Smooth muscle cell (in vitro differentiated cells): ENCODE measurements around the gene CASKIN2. TPM values are rescaled to one million over a fixed set of nuclear protein-coding genes. Genes with fewer than 3 reads are reported as not detected.

Experiments
- DNase-seq: peaks from one replicate; lab custom pipeline; 2025; ENCODE audit not compliant: unreplicated experiment; lab: John Stamatoyannopoulos, UW
- H2AFZ ChIP-seq: fragments of 200-600 bp; sonication (generic); 2 replicates; pipeline ENCODE4 v1.6.0; 2016; ENCODE audit warnings: antibody characterized with exemption, low read depth, mild to moderate bottlenecking
- H3F3A ChIP-seq: fragments of 200-600 bp; sonication (generic); 2 replicates; pipeline ENCODE4 v1.6.0; 2017; ENCODE audit warnings: antibody characterized with exemption, low read depth
- H3K27ac ChIP-seq: fragments of 200-600 bp; sonication (generic); 2 replicates; pipeline ENCODE4 v1.5.1; 2016; ENCODE audit warnings: low read depth, mild to moderate bottlenecking
- H3K27me3 ChIP-seq: fragments of 200-600 bp; sonication (generic); 2 replicates; pipeline ENCODE4 v1.6.1; 2016; ENCODE audit warnings: low read depth, mild to moderate bottlenecking
- H3K36me3 ChIP-seq: fragments of 200-600 bp; sonication (generic); 2 replicates; pipeline ENCODE4 v1.5.1; 2016; ENCODE audit warnings: low read depth
- H3K4me1 ChIP-seq: fragments of 200-600 bp; sonication (generic); 2 replicates; pipeline ENCODE4 v1.5.1; 2016; ENCODE audit warnings: low read depth
- H3K4me2 ChIP-seq: fragments of 200-600 bp; sonication (generic); 2 replicates; pipeline ENCODE4 v1.6.0; 2016; ENCODE audit warnings: mild to moderate bottlenecking
- H3K4me3 ChIP-seq: fragments of 200-600 bp; sonication (generic); 2 replicates; pipeline ENCODE4 v1.5.1; 2016; ENCODE audit warnings: mild to moderate bottlenecking
- H3K79me2 ChIP-seq: fragments of 200-600 bp; sonication (generic); 2 replicates; pipeline ENCODE4 v1.6.0; 2016; ENCODE audit warnings: low read depth, mild to moderate bottlenecking
- H3K9ac ChIP-seq: fragments of 200-600 bp; sonication (generic); 2 replicates; pipeline ENCODE4 v1.6.0; 2016; ENCODE audit warnings: low read depth
- H3K9me3 ChIP-seq: fragments of 200-600 bp; sonication (generic); replicated peaks from 2 replicates; pipeline ENCODE4 v1.5.1; 2016; ENCODE audit warnings: low read depth
- H4K20me1 ChIP-seq: fragments of 200-600 bp; sonication (generic); 2 replicates; pipeline ENCODE4 v1.6.0; 2016; ENCODE audit warnings: low read depth
- WGBS: methylation state at CpG from one replicate; pipeline ENCODE4 v1.1.7; 2016; ENCODE audit warnings: low lambda C conversion rate; 5-methylcytosine and 5-hydroxymethylcytosine counted together
- polyA plus RNA-seq: library from polyadenylated mRNA; unstranded; fragments of >200 nt; fragmentation: Nextera tagmentation; extraction: Ambion mirVana; gene quantifications from 2 replicates; pipeline ENCODE4 v1.2.1, GENCODE V29; 2016
- total RNA-seq: library from RNA; depleted of rRNA; stranded (reverse); fragments of >200 nt; gene quantifications from 2 replicates; pipeline ENCODE4 v1.2.3, GENCODE V29; 2014
- TF ChIP-seq, protein P1 (sequence below): fragments of 200-600 bp; sonication (generic); IDR thresholded peaks from 2 replicates; pipeline ENCODE4 v1.5.1; 2017; ENCODE audit warnings: borderline replicate concordance, mild to moderate bottlenecking, antibody characterized with exemption; ENCODE audit not compliant: insufficient read depth, poor library complexity, severe bottlenecking

The CASKIN2 gene
- total and polyA plus RNA-seq, 2 experiments from 2014 or later, result 2.6 to 8.0 TPM

GRCh38 chr17:75511610-75512575, 3.4 kb downstream of the CASKIN2 start:
- Histone ChIP-seq H3K9ac (no peak overlapping the region), H3F3A (no peaks in the 10 kb centered on the region), H3K4me3 (no peak overlapping the region), H4K20me1 (peaks cover 71% of the 10 kb centered on the region), H3K4me2 (no peak overlapping the region), H3K79me2 (peaks cover 15% of the 10 kb centered on the region), H2AFZ (no peak overlapping the region), H3K36me3 (no peaks in the 10 kb centered on the region), H3K27ac (no peak overlapping the region), H3K9me3 (no peaks in the 10 kb centered on the region), H3K27me3 (no peaks in the 10 kb centered on the region), H3K4me1 (peaks cover 10% of the 10 kb centered on the region)
- 84% methylated on average over 13 of the region's 13 CpGs for WGBS
- TF ChIP-seq, protein P1, sequence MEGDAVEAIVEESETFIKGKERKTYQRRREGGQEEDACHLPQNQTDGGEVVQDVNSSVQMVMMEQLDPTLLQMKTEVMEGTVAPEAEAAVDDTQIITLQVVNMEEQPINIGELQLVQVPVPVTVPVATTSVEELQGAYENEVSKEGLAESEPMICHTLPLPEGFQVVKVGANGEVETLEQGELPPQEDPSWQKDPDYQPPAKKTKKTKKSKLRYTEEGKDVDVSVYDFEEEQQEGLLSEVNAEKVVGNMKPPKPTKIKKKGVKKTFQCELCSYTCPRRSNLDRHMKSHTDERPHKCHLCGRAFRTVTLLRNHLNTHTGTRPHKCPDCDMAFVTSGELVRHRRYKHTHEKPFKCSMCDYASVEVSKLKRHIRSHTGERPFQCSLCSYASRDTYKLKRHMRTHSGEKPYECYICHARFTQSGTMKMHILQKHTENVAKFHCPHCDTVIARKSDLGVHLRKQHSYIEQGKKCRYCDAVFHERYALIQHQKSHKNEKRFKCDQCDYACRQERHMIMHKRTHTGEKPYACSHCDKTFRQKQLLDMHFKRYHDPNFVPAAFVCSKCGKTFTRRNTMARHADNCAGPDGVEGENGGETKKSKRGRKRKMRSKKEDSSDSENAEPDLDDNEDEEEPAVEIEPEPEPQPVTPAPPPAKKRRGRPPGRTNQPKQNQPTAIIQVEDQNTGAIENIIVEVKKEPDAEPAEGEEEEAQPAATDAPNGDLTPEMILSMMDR, result no peak
- no peak for DNase-seq

DNA sequence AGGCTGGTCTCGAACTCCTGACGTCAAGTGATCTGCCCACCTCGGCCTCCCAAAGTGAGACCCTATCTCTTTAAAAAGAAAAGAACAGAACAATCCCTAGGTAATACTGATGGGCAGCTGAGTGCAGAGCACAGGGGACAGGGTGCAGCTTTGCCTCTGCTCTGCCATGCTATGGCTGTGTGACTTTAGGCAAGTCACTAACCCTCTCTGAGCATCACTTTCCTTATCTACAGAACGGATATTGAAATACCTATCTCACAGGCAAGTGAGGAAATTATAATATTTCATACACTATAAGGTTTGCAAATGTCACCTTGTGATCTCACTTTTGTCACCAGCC, 4.1 kb downstream of the CASKIN2 start:
- H3K36me3 ChIP-seq, result no peaks in the 10 kb centered on the region
- no peaks in the 10 kb centered on the region for H3K9me3 ChIP-seq
- TF ChIP-seq, protein P1, result no peak
- peaks cover 71% of the 10 kb centered on the region for H4K20me1 ChIP-seq
- 97% methylated on average over 4 of the region's 4 CpGs for WGBS
- DNase-seq, result no peak
- H3K4me2 ChIP-seq, result no peak overlapping the region
- no peaks in the 10 kb centered on the region for H3F3A ChIP-seq
- H3K79me2 ChIP-seq, result peaks cover 15% of the 10 kb centered on the region
- no peaks in the 10 kb centered on the region for H3K27me3 ChIP-seq
- H3K4me3 ChIP-seq, result no peak overlapping the region
- no peak overlapping the region for H3K9ac ChIP-seq
- H3K4me1 ChIP-seq, result peaks cover 10% of the 10 kb centered on the region
- H2AFZ ChIP-seq, result no peak overlapping the region
- H3K27ac ChIP-seq, result no peak overlapping the region

DNA sequence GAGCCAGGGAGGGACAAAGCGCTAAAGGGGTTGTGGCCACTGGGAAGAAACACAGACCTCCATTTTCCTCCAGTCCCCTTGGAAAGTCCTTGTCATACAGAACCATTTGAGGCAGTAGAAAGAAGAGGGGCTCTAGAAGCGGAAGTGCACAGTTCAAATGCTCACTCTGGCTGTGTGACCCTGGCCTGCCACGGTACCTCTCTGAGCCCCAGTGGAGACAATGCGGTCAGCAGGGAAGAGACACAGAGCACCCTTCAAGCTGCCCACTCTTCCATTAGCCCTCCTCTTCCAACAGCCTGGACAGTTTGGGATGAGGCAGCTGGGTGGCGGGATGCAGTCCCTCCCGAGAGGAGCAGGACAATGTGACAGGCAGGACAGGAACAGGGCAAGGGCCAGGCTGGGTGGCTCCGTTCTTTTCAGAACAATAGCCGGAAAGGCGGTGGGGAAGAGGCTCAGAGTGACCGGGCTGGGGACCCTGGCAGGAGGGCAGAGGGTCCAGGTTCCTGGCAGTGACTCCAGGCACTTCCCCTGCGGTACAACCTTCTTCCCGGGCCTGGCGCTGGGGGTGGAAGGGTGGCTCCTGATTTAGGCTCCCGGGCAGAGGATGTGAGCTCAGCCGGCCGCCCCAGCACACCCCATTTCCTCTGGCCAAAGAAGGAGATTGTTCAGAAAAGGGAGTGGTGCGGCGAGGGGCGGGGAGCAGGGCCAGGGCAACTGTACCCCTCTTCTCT, 5.6 kb downstream of the CASKIN2 start:
- peaks cover 71% of the 10 kb centered on the region for H4K20me1 ChIP-seq
- H3K36me3 ChIP-seq, result no peaks in the 10 kb centered on the region
- H3K79me2 ChIP-seq, result peaks cover 9% of the 10 kb centered on the region
- no peak overlapping the region for H3K4me3 ChIP-seq
- DNase-seq, result no peak
- TF ChIP-seq, protein P1, result no peak
- WGBS, result 95% methylated on average over 19 of the region's 19 CpGs
- H3K27me3 ChIP-seq, result no peaks in the 10 kb centered on the region
- no peak overlapping the region for H3K9ac ChIP-seq
- H3K27ac ChIP-seq, result no peak overlapping the region
- H3K9me3 ChIP-seq, result no peaks in the 10 kb centered on the region
- H3K4me1 ChIP-seq, result peaks cover 10% of the 10 kb centered on the region
- H3K4me2 ChIP-seq, result no peak overlapping the region
- H2AFZ ChIP-seq, result no peak overlapping the region
- H3F3A ChIP-seq, result no peaks in the 10 kb centered on the region
